Esophagus squamous epithelium (tissue), 4 donors: ENCODE measurements around the gene GABARAPL2.

Experiments used
- CTCF ChIP-seq, 6 experiments: fragments of 450-650 bp in 4 of 6; fragments of 200-600 bp in 2 of 6; sonication (generic) in 2 of 6; IDR thresholded peaks; one replicate each; pipeline ENCODE4 v1.5.1; 2016 to 2019; ENCODE audit warnings: antibody characterized with exemption in 6 of 6, mild to moderate bottlenecking in 4 of 6, moderate library complexity in 4 of 6
- POLR2A ChIP-seq, 4 donors: fragments of 450-650 bp; IDR thresholded peaks; one replicate each; pipeline ENCODE4 v1.6.1; 2017; ENCODE audit warnings: antibody characterized with exemption in 4 of 4, mild to moderate bottlenecking in 4 of 4, moderate library complexity in 3 of 4

GRCh38 chr16:75588716-75589115 lies 22.5 kb downstream of the GABARAPL2 start:
- TF ChIP-seq CTCF (IDR thresholded peaks at IDR 0.05), result no peak
- no peak for TF ChIP-seq POLR2A (IDR thresholded peaks at IDR 0.05)
